ENCODE measurements around the gene LRRC8E. TPM values are rescaled to one million over a fixed set of nuclear protein-coding genes. Genes with fewer than 3 reads are reported as not detected.

LRRC8E gene
- polyA plus RNA-seq, 1 experiment, result 8.6 TPM

DNA sequence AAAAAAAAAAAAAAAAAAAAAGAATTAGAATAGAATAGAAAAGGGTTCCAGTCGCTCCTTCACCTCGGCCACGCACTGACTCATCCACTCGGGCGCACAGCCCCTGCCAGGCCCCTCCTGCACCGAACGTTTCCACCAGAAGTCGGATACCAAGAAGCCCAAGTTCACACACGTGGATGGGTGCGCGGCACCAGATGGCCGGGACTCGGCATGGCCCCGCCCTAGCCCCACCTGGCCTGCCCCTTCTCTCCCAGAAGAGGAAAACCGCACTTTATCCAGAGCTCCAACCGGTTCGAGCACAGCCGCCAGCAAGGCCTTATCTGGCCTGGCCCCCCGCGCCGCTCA lies 20.0 kb upstream of the LRRC8E start:
- no peak for DNase-seq (ENCODE audit: low read depth)
- CTCF ChIA-PET, result interaction anchor here (0.6 to 2.2 kb wide), 22 partner anchors 9 to 543 kb away, joined by 3 to 24 read pairs (median 6); partner anchors contain the start of gene SNAPC2
- POLR2A ChIA-PET, result interaction anchor here (1.3 kb wide), 1 partner anchor 75 kb away, joined by 3 read pairs; the partner anchor contains the start of gene TIMM44

DNA sequence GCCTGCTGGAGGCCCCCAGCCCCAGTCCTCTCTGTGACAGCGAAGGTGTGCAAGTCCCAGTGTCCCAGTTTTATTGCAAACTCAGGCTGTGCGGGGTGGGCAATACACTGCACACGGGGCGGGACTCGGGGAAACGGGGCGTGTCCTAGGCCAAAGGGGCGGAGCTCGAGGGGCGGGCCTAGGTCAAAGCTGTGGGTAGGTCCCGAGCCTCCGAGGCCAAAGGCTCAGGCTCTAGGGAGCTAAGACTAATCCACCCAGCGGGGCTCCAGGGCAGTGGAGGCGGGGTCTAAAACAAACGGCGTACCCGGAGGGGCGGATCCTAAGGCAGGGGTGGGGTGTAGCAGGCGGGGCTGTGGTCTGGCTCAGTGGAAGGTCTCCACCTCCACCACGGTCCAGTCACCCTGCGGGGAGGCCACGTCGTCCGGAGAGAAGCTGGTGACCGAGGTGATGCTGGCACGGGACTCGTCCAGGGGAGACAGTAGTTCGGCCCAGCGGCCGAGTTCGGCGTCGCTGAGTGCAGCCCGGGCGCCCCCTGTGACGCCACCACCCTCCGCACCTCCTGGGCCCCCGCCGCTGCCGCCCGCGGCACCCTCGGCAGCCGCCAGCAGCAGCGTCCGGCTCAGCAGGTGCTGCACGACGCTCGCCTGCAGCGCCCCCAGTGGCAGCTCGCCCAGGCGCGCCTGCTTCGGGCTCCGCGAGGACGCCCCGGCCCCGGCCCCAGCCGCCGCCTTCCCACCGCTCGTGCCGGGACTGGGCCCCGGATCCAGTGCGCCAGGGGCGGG lies 19.4 kb upstream of the LRRC8E start:
- POLR2A ChIA-PET, result interaction anchor here (1.1 to 1.3 kb wide), 3 partner anchors 19 to 75 kb away, joined by 3 to 4 read pairs (median 3); partner anchors contain the start of genes LRRC8E, MAP2K7 and TIMM44
- 0 out of 2 replicates have a peak, but pooled peaks have one; percentile 11 for TF ChIP-seq CTCF (IDR thresholded peaks at IDR 0.05; ENCODE audit: insufficient read depth, low read depth, low read length)
- no peak for DNase-seq (ENCODE audit: low read depth)
- H3K27me3 ChIP-seq (ENCODE audit: control insufficient read depth, insufficient read depth, low read length), result peaks cover 10% of the 10 kb centered on the region
- CTCF ChIA-PET, result interaction anchor here (0.6 to 2.2 kb wide), 28 partner anchors 9 to 1774 kb away, joined by 3 to 24 read pairs (median 5); partner anchors contain the start of gene SNAPC2
- peak overlapping the region; percentile 51 for H3K4me3 ChIP-seq (ENCODE audit: low read depth, low read length)
- no peaks in the 10 kb centered on the region; the same call in 1 of the 2 replicates for H3K36me3 ChIP-seq (ENCODE audit: control insufficient read depth, insufficient read depth, low read length)

More for the DNA sequence above, 20.0 kb upstream of the LRRC8E start:
- no peaks in the 10 kb centered on the region; the same call in 1 of the 2 replicates for H3K36me3 ChIP-seq (ENCODE audit: control insufficient read depth, insufficient read depth, low read length)
- no peak overlapping the region; the same call in 1 of the 2 replicates for H3K4me3 ChIP-seq (ENCODE audit: low read depth, low read length)
- peaks cover 7% of the 10 kb centered on the region; the same call in 1 of the 2 replicates for H3K27me3 ChIP-seq (ENCODE audit: control insufficient read depth, insufficient read depth, low read length)
- no peak for TF ChIP-seq CTCF (IDR thresholded peaks at IDR 0.05; ENCODE audit: insufficient read depth, low read depth, low read length)

DNA sequence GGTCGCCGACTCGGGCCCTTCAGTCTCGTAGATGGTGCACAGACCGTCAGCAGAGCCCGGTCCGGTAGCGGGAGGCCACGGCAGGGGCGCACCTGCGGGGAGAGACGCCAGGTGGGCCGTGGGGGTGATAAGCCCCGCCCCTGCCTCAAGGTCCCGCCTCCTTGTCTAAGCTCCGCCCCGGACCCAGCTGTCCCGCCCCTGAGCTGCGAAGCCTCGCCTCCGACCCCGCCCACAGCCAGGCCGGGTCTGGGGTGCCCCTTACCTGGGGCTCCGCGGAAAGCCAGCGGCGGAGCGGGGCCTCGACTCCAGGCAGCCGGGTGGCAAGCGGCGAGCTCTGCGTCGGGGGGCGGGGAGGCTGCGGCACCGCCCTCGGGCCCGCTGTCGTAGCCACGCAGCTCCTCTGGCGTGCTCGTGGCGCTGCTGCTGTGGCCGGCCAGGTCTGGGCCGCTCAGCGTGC lies 18.8 kb upstream of the LRRC8E start:
- H3K27me3 ChIP-seq (ENCODE audit: control insufficient read depth, insufficient read depth, low read length), result peaks cover 14% of the 10 kb centered on the region
- no peak for DNase-seq (ENCODE audit: low read depth)
- CTCF ChIA-PET, result interaction anchor here (0.6 to 2.2 kb wide), 25 partner anchors 8 to 1773 kb away, joined by 3 to 24 read pairs (median 5); partner anchors contain the start of gene SNAPC2
- peak overlapping the region; percentile 51 for H3K4me3 ChIP-seq (ENCODE audit: low read depth, low read length)
- TF ChIP-seq CTCF (IDR thresholded peaks at IDR 0.05; ENCODE audit: insufficient read depth, low read depth, low read length), result peak; percentile 0; the same call in 1 of the 2 replicates
- no peaks in the 10 kb centered on the region for H3K36me3 ChIP-seq (ENCODE audit: control insufficient read depth, insufficient read depth, low read length)
- POLR2A ChIA-PET, result interaction anchor here (1.1 to 1.3 kb wide), 3 partner anchors 19 to 74 kb away, joined by 3 to 4 read pairs (median 3); partner anchors contain the start of genes LRRC8E, MAP2K7 and TIMM44

GRCh38 chr19:7869910-7870511 lies 18.3 kb upstream of the LRRC8E start:
- Histone ChIP-seq H3K4me3 (ENCODE audit: low read depth, low read length) (peak overlapping the region; percentile 51), H3K27me3 (ENCODE audit: control insufficient read depth, insufficient read depth, low read length) (peaks cover 18% of the 10 kb centered on the region), H3K36me3 (ENCODE audit: control insufficient read depth, insufficient read depth, low read length) (no peaks in the 10 kb centered on the region)
- no peak for DNase-seq (ENCODE audit: low read depth)
- ChIA-PET POLR2A (interaction anchor here (1.1 to 1.3 kb wide), 2 partner anchors 18 to 34 kb away, joined by 3 to 4 read pairs; partner anchors contain the start of genes LRRC8E and MAP2K7), CTCF (interaction anchor here (0.7 to 2.2 kb wide), 16 partner anchors 9 to 70 kb away, joined by 3 to 24 read pairs (median 6); partner anchors contain the start of gene SNAPC2)
- no peak for TF ChIP-seq CTCF (IDR thresholded peaks at IDR 0.05; ENCODE audit: insufficient read depth, low read depth, low read length)

Data from BJ (cell line).